Measurements from ENCODE around the gene MACIR. TPM values are rescaled to one million over a fixed set of nuclear protein-coding genes. Genes with fewer than 3 reads are reported as not detected.

MACIR gene
- total and polyA plus RNA-seq, 10 of the 15 experiments (the other 5 are each of a cell fraction or from before 2014, with no cell fraction given) = 2.1 to 16.1 (median 10.8) TPM

GRCh38 chr5:103286622-103287021 is 28.1 kb downstream of the MACIR start:
- ChIA-PET RAD21 (ENCODE audit: unreplicated experiment) (no interaction called here), POLR2A (interaction anchor here (0.5 kb wide), 1 partner anchor 28 kb away, joined by 4 read pairs; the partner anchor contains the start of gene MACIR)
- no peak for FAIRE-seq

More at GRCh38 chr5:103286622-103287021, 28.1 kb downstream of the MACIR start:
- CTCF ChIA-PET = no interaction called here
- DNase-seq (ENCODE audit: low read depth, low spot score) (no peak), ATAC-seq (no peak)
- H3K27ac ChIP-seq (ENCODE audit: control insufficient read depth, insufficient read depth) = no peak overlapping the region
- H3K27me3 ChIP-seq (replicated peaks in 1 of 2; ENCODE audit: control insufficient read depth in 2 of 2, insufficient read depth in 2 of 2, low read length in 1 of 2) = no peaks in the 10 kb centered on the region
- H3K4me3 ChIP-seq = no peak overlapping the region
- H3K79me2 ChIP-seq (ENCODE audit: control insufficient read depth, insufficient read depth, low read length) = no peaks in the 10 kb centered on the region
- no peaks in the 10 kb centered on the region for H4K20me1 ChIP-seq (ENCODE audit: control insufficient read depth, insufficient read depth)
- H2AFZ ChIP-seq (ENCODE audit: control insufficient read depth, low read depth, low read length) = no peak overlapping the region
- no TSS peak for BruUV-seq (replicated peaks)
- H3K9ac ChIP-seq (ENCODE audit: control insufficient read depth, insufficient read depth, low read length) = no peak overlapping the region
- no peaks in the 10 kb centered on the region for H3K36me3 ChIP-seq (ENCODE audit: control insufficient read depth in 2 of 2, insufficient read depth in 2 of 2, low read length in 1 of 2)
- TF ChIP-seq NFXL1 (IDR thresholded peaks at IDR 0.05; ENCODE audit: borderline replicate concordance) (no peak), ZSCAN29 (IDR thresholded peaks at IDR 0.05) (no peak), CBFB (IDR thresholded peaks at IDR 0.05; ENCODE audit: low read depth) (no peak), RAD21 (IDR thresholded peaks at IDR 0.05; ENCODE audit: insufficient read depth, low read depth, low read length) (no peak), BHLHE40 (IDR thresholded peaks at IDR 0.05; ENCODE audit: borderline replicate concordance in 1 of 2, low read depth in 2 of 2, low read length in 1 of 2) (no peak), CHD2 (IDR thresholded peaks at IDR 0.05; ENCODE audit: borderline replicate concordance, low read depth, low read length) (no peak), MXI1 (IDR thresholded peaks at IDR 0.05; ENCODE audit: low read depth, low read length) (no peak), SMARCA5 (IDR thresholded peaks at IDR 0.05) (no peak), NR2C1 (IDR thresholded peaks at IDR 0.05) (no peak)
- TF ChIP-seq, protein P1, sequence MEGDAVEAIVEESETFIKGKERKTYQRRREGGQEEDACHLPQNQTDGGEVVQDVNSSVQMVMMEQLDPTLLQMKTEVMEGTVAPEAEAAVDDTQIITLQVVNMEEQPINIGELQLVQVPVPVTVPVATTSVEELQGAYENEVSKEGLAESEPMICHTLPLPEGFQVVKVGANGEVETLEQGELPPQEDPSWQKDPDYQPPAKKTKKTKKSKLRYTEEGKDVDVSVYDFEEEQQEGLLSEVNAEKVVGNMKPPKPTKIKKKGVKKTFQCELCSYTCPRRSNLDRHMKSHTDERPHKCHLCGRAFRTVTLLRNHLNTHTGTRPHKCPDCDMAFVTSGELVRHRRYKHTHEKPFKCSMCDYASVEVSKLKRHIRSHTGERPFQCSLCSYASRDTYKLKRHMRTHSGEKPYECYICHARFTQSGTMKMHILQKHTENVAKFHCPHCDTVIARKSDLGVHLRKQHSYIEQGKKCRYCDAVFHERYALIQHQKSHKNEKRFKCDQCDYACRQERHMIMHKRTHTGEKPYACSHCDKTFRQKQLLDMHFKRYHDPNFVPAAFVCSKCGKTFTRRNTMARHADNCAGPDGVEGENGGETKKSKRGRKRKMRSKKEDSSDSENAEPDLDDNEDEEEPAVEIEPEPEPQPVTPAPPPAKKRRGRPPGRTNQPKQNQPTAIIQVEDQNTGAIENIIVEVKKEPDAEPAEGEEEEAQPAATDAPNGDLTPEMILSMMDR (IDR thresholded peaks at IDR 0.05 in 2 of 3, conservative IDR thresholded peaks at IDR 0.05 in 1 of 3; ENCODE audit: control insufficient read depth in 2 of 3, extremely low read depth in 1 of 3, insufficient read depth in 1 of 3, low read depth in 3 of 3, low read length in 3 of 3) = no peak
- TF ChIP-seq, protein P2, sequence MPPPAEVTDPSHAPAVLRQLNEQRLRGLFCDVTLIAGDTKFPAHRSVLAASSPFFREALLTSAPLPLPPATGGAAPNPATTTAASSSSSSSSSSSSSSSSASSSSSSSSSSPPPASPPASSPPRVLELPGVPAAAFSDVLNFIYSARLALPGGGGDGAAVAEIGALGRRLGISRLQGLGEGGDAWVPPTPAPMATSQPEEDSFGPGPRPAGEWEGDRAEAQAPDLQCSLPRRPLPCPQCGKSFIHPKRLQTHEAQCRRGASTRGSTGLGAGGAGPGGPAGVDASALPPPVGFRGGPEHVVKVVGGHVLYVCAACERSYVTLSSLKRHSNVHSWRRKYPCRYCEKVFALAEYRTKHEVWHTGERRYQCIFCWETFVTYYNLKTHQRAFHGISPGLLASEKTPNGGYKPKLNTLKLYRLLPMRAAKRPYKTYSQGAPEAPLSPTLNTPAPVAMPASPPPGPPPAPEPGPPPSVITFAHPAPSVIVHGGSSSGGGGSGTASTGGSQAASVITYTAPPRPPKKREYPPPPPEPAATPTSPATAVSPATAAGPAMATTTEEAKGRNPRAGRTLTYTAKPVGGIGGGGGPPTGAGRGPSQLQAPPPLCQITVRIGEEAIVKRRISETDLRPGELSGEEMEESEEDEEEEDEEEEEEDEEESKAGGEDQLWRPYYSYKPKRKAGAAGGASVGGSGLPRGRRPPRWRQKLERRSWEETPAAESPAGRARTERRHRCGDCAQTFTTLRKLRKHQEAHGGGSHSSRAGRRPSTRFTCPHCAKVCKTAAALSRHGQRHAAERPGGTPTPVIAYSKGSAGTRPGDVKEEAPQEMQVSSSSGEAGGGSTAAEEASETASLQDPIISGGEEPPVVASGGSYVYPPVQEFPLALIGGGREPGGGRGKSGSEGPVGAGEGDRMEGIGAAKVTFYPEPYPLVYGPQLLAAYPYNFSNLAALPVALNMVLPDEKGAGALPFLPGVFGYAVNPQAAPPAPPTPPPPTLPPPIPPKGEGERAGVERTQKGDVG (CRISPR knock-in tag; IDR thresholded peaks at IDR 0.05) = no peak
- in situ Hi-C loops (cut with MboI) (no loop called here), intact Hi-C loops (cut with micrococcal nuclease; ENCODE audit: unreplicated experiment) (no loop called here)
- SMC1A ChIA-PET (ENCODE audit: uncharacterized antibody, unreplicated experiment) = interaction anchor here (1.2 to 1.5 kb wide), 2 partner anchors 12 to 109 kb away, joined by 3 to 5 read pairs; no protein-coding TSS in a partner anchor
- 70% methylated on average over 3 of the region's 3 CpGs for WGBS (ENCODE audit: insufficient coverage, insufficient replicate concordance, low lambda C conversion rate, missing lambda C conversion rate)
- H3K9me3 ChIP-seq (replicated peaks; ENCODE audit: control insufficient read depth, insufficient read depth, low read length) = no peaks in the 10 kb centered on the region
- no peaks in the 10 kb centered on the region for H3K4me1 ChIP-seq (ENCODE audit: control insufficient read depth, insufficient read depth, low read length)
- H3K4me2 ChIP-seq (ENCODE audit: control insufficient read depth, insufficient read depth) = no peak overlapping the region
